ENCODE measurements around the gene SH3PXD2A. TPM values are rescaled to one million over a fixed set of nuclear protein-coding genes. Genes with fewer than 3 reads are reported as not detected.
A peak's percentile ranks its signal among the peaks of the same experiment; 100 is the strongest.

SH3PXD2A gene
- total RNA-seq, 1 experiment from 2014 or later = 13.2 TPM

DNA sequence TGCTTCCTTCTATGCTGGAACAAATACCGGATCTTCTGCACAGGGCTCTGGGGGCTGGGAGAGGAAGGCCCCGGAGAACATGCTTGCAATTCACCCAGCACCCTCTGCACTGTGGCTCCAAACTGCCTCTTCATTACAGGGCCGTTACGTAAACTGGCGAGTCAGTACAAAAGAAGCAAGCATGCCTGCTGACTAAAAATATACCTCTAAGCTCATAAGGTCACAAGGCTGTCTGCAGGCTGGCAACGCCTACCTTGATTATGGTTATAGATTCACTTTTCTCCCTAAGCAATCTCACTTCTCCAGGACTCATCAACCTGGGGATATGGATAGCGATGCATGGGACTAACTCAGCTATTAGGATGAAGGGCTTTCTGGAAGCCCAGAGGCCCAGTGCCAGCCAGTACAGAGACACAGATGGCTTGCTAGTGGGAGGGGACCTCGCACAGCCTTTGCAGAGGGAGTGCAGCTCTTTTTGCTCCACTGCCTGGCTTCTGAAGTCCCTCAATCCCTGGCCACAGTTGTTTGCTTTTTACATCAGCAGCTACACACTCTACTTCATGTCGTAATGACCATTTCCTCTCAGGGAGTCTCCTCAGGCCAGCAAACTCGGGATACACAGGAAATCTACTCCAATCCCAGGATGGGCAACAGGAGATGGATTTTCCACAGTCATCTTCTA, 96.1 kb downstream of the SH3PXD2A start:
- H3K27ac Mint-ChIP-seq (ENCODE audit: low read depth, unreplicated experiment) = peak overlapping the region; percentile 92
- H3K4me1 Mint-ChIP-seq (ENCODE audit: insufficient read depth, unreplicated experiment) = peaks cover 41% of the 10 kb centered on the region
- no peak overlapping the region for H3K4me3 Mint-ChIP-seq (ENCODE audit: unreplicated experiment)
- TF ChIP-seq, protein P1, sequence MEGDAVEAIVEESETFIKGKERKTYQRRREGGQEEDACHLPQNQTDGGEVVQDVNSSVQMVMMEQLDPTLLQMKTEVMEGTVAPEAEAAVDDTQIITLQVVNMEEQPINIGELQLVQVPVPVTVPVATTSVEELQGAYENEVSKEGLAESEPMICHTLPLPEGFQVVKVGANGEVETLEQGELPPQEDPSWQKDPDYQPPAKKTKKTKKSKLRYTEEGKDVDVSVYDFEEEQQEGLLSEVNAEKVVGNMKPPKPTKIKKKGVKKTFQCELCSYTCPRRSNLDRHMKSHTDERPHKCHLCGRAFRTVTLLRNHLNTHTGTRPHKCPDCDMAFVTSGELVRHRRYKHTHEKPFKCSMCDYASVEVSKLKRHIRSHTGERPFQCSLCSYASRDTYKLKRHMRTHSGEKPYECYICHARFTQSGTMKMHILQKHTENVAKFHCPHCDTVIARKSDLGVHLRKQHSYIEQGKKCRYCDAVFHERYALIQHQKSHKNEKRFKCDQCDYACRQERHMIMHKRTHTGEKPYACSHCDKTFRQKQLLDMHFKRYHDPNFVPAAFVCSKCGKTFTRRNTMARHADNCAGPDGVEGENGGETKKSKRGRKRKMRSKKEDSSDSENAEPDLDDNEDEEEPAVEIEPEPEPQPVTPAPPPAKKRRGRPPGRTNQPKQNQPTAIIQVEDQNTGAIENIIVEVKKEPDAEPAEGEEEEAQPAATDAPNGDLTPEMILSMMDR (IDR thresholded peaks at IDR 0.05; ENCODE audit: unreplicated experiment) = no peak
- CTCF ChIA-PET = interaction anchor here (0.6 to 3.0 kb wide), 9 partner anchors 11 to 130 kb away, joined by 3 to 14 read pairs (median 4); no protein-coding TSS in a partner anchor
- DNase-seq (ENCODE audit: unreplicated experiment) = peak; percentile 63
- POLR2A ChIA-PET = interaction anchor here (0.9 to 4.1 kb wide), 11 partner anchors 9 to 361 kb away, joined by 3 to 55 read pairs (median 6); no protein-coding TSS in a partner anchor
- no TSS peak for BruUV-seq (replicated peaks)
- no peaks in the 10 kb centered on the region for H3K9me3 Mint-ChIP-seq (ENCODE audit: unreplicated experiment)
- H3K27me3 Mint-ChIP-seq (ENCODE audit: insufficient read depth, unreplicated experiment) = no peaks in the 10 kb centered on the region
- peaks cover 17% of the 10 kb centered on the region for H3K36me3 Mint-ChIP-seq (ENCODE audit: insufficient read depth, unreplicated experiment)
- intact Hi-C loops (cut with micrococcal nuclease) = no loop called here

DNA sequence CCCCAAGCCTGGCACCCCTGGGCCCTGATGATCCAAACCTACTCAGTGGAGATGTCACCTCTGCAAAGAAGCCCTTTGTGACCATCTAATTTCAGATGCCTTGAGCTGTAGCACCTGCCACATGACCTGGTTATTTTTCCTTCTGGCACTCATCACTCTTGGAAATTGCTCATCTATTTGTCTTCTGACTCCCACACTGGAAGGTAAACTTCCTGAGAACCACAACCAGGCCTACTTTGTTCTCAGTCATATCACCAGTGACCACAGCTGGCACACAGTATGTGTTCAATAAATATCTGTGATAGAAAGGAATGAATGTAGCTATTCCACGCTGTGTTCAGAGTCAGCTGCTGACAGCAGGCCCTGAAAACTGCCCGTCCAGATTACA, 97.1 kb downstream of the SH3PXD2A start:
- Mint-ChIP-seq H3K36me3 (ENCODE audit: insufficient read depth, unreplicated experiment) (peaks cover 17% of the 10 kb centered on the region), H3K4me3 (ENCODE audit: unreplicated experiment) (no peak overlapping the region), H3K27ac (ENCODE audit: low read depth, unreplicated experiment) (peak overlapping the region; percentile 92), H3K9me3 (ENCODE audit: unreplicated experiment) (no peaks in the 10 kb centered on the region), H3K27me3 (ENCODE audit: insufficient read depth, unreplicated experiment) (no peaks in the 10 kb centered on the region), H3K4me1 (ENCODE audit: insufficient read depth, unreplicated experiment) (peaks cover 41% of the 10 kb centered on the region)
- DNase-seq (ENCODE audit: unreplicated experiment) = peak; percentile 49
- intact Hi-C loops (cut with micrococcal nuclease) = no loop called here
- ChIA-PET POLR2A (interaction anchor here (0.6 to 4.1 kb wide), 18 partner anchors 11 to 364 kb away, joined by 3 to 55 read pairs (median 5); partner anchors contain the start of gene SFR1), CTCF (interaction anchor here (0.6 to 3.0 kb wide), 6 partner anchors 10 to 99 kb away, joined by 3 to 14 read pairs (median 4); no protein-coding TSS in a partner anchor)
- TF ChIP-seq, protein P1 (IDR thresholded peaks at IDR 0.05; ENCODE audit: unreplicated experiment) = no peak
- no TSS peak for BruUV-seq (replicated peaks)

DNA sequence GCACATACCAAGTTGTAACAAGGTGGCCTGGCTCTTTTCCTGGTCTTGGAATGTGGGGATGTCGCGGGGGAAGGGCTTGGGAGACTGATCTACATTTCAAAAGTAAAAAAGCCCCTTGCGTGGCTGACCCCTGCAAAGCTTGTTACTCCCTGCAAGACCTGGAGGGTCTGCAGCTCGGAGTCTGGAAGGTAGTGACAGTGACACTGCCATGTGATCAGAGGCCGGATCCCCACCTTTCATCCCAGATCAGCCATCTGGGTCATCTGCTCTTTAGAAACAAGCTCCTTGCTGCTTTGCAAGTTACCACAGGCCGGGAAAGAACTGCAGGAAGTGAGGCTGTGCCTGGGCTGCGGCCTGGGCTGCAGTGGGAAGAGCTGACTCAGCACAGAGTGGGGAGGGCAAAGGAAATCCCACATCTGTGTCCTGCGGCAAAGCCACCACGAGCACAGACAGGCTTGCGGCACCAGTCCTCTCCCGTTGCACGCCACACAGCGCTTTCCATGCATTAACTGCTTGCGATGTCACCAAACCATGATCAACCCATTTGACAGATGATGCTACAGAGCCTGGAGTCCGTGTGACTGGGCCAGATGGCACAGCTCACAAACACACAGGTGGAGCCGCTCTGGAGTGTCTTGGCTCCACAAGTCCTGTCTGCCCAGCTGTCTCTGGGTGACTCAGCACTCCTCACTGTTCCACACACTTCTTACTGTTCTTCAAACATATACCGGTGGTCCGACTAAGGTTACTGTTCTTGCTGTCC, 97.7 kb downstream of the SH3PXD2A start:
- intact Hi-C loops (cut with micrococcal nuclease) = no loop called here
- CTCF ChIA-PET = interaction anchor here (0.5 to 3.0 kb wide), 8 partner anchors 10 to 100 kb away, joined by 3 to 14 read pairs (median 4); no protein-coding TSS in a partner anchor
- peak overlapping the region; percentile 92 for H3K27ac Mint-ChIP-seq (ENCODE audit: low read depth, unreplicated experiment)

More for the DNA sequence above, 97.7 kb downstream of the SH3PXD2A start:
- H3K27me3 Mint-ChIP-seq (ENCODE audit: insufficient read depth, unreplicated experiment) = no peaks in the 10 kb centered on the region
- TF ChIP-seq, protein P1 (IDR thresholded peaks at IDR 0.05; ENCODE audit: unreplicated experiment) = no peak
- H3K4me3 Mint-ChIP-seq (ENCODE audit: unreplicated experiment) = no peak overlapping the region
- peaks cover 17% of the 10 kb centered on the region for H3K36me3 Mint-ChIP-seq (ENCODE audit: insufficient read depth, unreplicated experiment)
- H3K4me1 Mint-ChIP-seq (ENCODE audit: insufficient read depth, unreplicated experiment) = peaks cover 38% of the 10 kb centered on the region
- POLR2A ChIA-PET = interaction anchor here (0.6 to 4.1 kb wide), 18 partner anchors 10 to 365 kb away, joined by 3 to 55 read pairs (median 6); partner anchors contain the start of gene SFR1
- H3K9me3 Mint-ChIP-seq (ENCODE audit: unreplicated experiment) = no peaks in the 10 kb centered on the region
- peak; percentile 81 for DNase-seq (ENCODE audit: unreplicated experiment)
- BruUV-seq (replicated peaks) = no TSS peak

Data from MCF 10A (cell line).